ENCODE data around the gene CAMK2B.

DNA sequence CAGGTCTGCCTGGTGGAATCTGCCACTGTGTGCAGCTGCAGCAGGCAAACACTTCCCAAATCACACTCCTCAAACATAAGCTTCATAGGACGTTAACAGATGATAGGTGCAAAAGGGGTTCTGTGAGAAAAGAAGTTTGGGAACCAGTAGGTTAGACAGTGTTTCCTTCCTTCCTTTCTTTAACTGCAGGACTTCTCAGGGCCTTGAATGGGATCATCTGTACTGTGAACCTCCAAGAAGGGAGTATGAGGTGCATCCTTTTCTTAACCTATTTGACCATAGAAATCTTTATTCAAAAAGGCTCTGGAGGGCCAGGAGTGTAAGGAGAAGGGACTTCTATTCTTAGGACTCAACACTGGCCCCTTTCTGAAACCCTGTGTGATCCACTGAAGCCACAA, 33.0 kb downstream of the CAMK2B start:
- TF ChIP-seq, protein P1, sequence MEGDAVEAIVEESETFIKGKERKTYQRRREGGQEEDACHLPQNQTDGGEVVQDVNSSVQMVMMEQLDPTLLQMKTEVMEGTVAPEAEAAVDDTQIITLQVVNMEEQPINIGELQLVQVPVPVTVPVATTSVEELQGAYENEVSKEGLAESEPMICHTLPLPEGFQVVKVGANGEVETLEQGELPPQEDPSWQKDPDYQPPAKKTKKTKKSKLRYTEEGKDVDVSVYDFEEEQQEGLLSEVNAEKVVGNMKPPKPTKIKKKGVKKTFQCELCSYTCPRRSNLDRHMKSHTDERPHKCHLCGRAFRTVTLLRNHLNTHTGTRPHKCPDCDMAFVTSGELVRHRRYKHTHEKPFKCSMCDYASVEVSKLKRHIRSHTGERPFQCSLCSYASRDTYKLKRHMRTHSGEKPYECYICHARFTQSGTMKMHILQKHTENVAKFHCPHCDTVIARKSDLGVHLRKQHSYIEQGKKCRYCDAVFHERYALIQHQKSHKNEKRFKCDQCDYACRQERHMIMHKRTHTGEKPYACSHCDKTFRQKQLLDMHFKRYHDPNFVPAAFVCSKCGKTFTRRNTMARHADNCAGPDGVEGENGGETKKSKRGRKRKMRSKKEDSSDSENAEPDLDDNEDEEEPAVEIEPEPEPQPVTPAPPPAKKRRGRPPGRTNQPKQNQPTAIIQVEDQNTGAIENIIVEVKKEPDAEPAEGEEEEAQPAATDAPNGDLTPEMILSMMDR (IDR thresholded peaks at IDR 0.05): no peak
- TF ChIP-seq POLR2A (IDR thresholded peaks at IDR 0.05; ENCODE audit: low read depth) (no peak), POLR2AphosphoS5 (IDR thresholded peaks at IDR 0.05) (no peak)
